DND-41 (cell line): ENCODE results near the gene NEK9.

Source experiments
- ATAC-seq: fragments of 200-7000 bp; cut with Tn5 transposase; 3 replicates; pipeline ENCODE4 v1.9.1; 2021; ENCODE audit warnings: low read depth; ENCODE audit not compliant: insufficient read depth
- DNase-seq: peaks from one replicate; pipeline ENCODE4 v3.0.0-alpha.2; 2020
- H2AFZ ChIP-seq: 2 replicates; pipeline ENCODE4 v1.6.0; 2012; ENCODE audit warnings: low read depth, low read length
- H3K27ac ChIP-seq: 2 replicates; pipeline ENCODE4 v1.5.1; 2012; ENCODE audit warnings: low read length, inconsistent platforms
- H3K27me3 ChIP-seq: fragments of 200-600 bp; sonication (generic); 2 replicates; pipeline ENCODE4 v1.6.0; 2012; ENCODE audit warnings: low read length, mild to moderate bottlenecking, inconsistent platforms; ENCODE audit not compliant: insufficient read depth, poor library complexity
- H3K36me3 ChIP-seq: 2 replicates; pipeline ENCODE4 v1.5.1; 2012; ENCODE audit warnings: low read length, inconsistent platforms; ENCODE audit not compliant: insufficient read depth
- H3K4me1 ChIP-seq: 2 replicates; pipeline ENCODE4 v1.5.1; 2012; ENCODE audit warnings: mild to moderate bottlenecking, low read length; ENCODE audit not compliant: insufficient read depth
- H3K4me2 ChIP-seq: 2 replicates; pipeline ENCODE4 v1.6.0; 2012; ENCODE audit warnings: mild to moderate bottlenecking, moderate library complexity, low read length, inconsistent platforms; ENCODE audit not compliant: insufficient read depth
- H3K4me3 ChIP-seq, 2 experiments: fragments of 200-600 bp in 1 of 2; shearing (Covaris generic) in 1 of 2; 2 replicates each; pipeline ENCODE4 v1.5.1; 2012 to 2016; ENCODE audit warnings: inconsistent platforms in 2 of 2, low read length in 2 of 2, mild to moderate bottlenecking in 2 of 2, low read depth in 1 of 2, moderate library complexity in 1 of 2
- H3K79me2 ChIP-seq: 2 replicates; pipeline ENCODE4 v1.6.0; 2012; ENCODE audit warnings: low read length, inconsistent platforms; ENCODE audit not compliant: insufficient read depth
- H3K9ac ChIP-seq: 2 replicates; pipeline ENCODE4 v1.6.0; 2012; ENCODE audit warnings: low read depth, mild to moderate bottlenecking, inconsistent platforms, low read length, moderate library complexity
- H3K9me3 ChIP-seq: 2 replicates; pipeline ENCODE4 v1.5.1; 2012; ENCODE audit warnings: low read length, moderate library complexity, mild to moderate bottlenecking, inconsistent platforms; ENCODE audit not compliant: insufficient read depth, severe bottlenecking
- H4K20me1 ChIP-seq: 2 replicates; pipeline ENCODE4 v1.6.0; 2012; ENCODE audit warnings: low read length; ENCODE audit not compliant: insufficient read depth
- CTCF ChIP-seq: IDR thresholded peaks from 2 replicates; pipeline ENCODE4 v1.5.1; 2012; ENCODE audit warnings: borderline replicate concordance, low read length, moderate library complexity, mild to moderate bottlenecking; ENCODE audit not compliant: poor library complexity, severe bottlenecking; ENCODE audit errors: extremely low read depth
- EZH2 ChIP-seq: IDR thresholded peaks from 3 replicates; pipeline ENCODE4 v1.6.1; 2012; ENCODE audit warnings: borderline replicate concordance, low read depth, mild to moderate bottlenecking, moderate library complexity, low read length, inconsistent platforms; ENCODE audit not compliant: severe bottlenecking

Gene NEK9

GRCh38 chr14:75053396-75054291 is 73.2 kb downstream of the NEK9 start:
- DNase-seq: no peak
- H3K36me3 ChIP-seq: peaks cover 41% of the 10 kb centered on the region

GRCh38 chr14:75051556-75051899 is 75.3 kb downstream of the NEK9 start:
- H3K4me3 ChIP-seq: peak overlapping the region; percentile 55 to 72; a peak in 3 of 4 replicates
- no peaks in the 10 kb centered on the region for H4K20me1 ChIP-seq
- DNase-seq: no peak
- ATAC-seq: no peak
- peaks cover 54% of the 10 kb centered on the region for H3K79me2 ChIP-seq
- H3K9ac ChIP-seq: peak overlapping the region; percentile 86
- H3K4me1 ChIP-seq: peaks cover 32% of the 10 kb centered on the region
- H3K36me3 ChIP-seq: peaks cover 34% of the 10 kb centered on the region
- TF ChIP-seq CTCF (no peak), EZH2 (no peak)
- H2AFZ ChIP-seq: peak overlapping the region; percentile 92
- H3K27ac ChIP-seq: peak overlapping the region; percentile 91
- H3K27me3 ChIP-seq: no peaks in the 10 kb centered on the region
- H3K9me3 ChIP-seq: no peaks in the 10 kb centered on the region
- peak overlapping the region; percentile 66 for H3K4me2 ChIP-seq

More at GRCh38 chr14:75053396-75054291, 73.2 kb downstream of the NEK9 start:
- Histone ChIP-seq H3K9ac (no peak overlapping the region), H3K4me1 (peaks cover 26% of the 10 kb centered on the region), H4K20me1 (no peaks in the 10 kb centered on the region), H3K9me3 (no peaks in the 10 kb centered on the region), H3K79me2 (peaks cover 50% of the 10 kb centered on the region), H3K27me3 (no peaks in the 10 kb centered on the region), H3K4me2 (no peak overlapping the region), H2AFZ (no peak overlapping the region), H3K4me3 (no peak overlapping the region), H3K27ac (no peak overlapping the region)
- no peak for ATAC-seq
- TF ChIP-seq EZH2 (no peak), CTCF (no peak)

- H3K27ac ChIP-seq: peak within 1 kb of the TSS; percentile 91
- H3K27me3 ChIP-seq: no peaks in the 10 kb centered on the region
- peak within 1 kb of the TSS; percentile 86 for H3K9ac ChIP-seq
- no peaks in the 10 kb centered on the region for H4K20me1 ChIP-seq
- H3K79me2 ChIP-seq: peaks cover 59% of the 10 kb centered on the region
- H3K4me2 ChIP-seq: peak within 1 kb of the TSS; percentile 66
- peak; percentile 82 for ATAC-seq
- no peaks in the 10 kb centered on the region for H3K9me3 ChIP-seq
- TF ChIP-seq CTCF (peak; percentile 2), EZH2 (no peak)
- peak; percentile 84 for DNase-seq
- peaks cover 30% of the 10 kb centered on the region for H3K36me3 ChIP-seq
- H3K4me3 ChIP-seq: peak within 1 kb of the TSS; percentile 55 to 72; a peak in 3 of 4 replicates
- peak within 1 kb of the TSS; percentile 92 for H2AFZ ChIP-seq
- H3K4me1 ChIP-seq: peaks cover 37% of the 10 kb centered on the region
Observed at GRCh38 chr14:75050852-75051555, 75.8 kb downstream of the NEK9 start, which contains the start of gene MLH3. Gene MLH3 (minus strand): TSS chr14:75051467. CDS start chr14:75049655, 1,812 bp downstream.
